HepG2 (cell line): ENCODE results near the gene VPS18. TPM values are rescaled to one million over a fixed set of nuclear protein-coding genes. Genes with fewer than 3 reads are reported as not detected.

ENCODE experiments used
- AGO1 ChIP-seq: fragments of 200-400 bp; formaldehyde crosslinking; IDR thresholded peaks from 2 replicates; pipeline ENCODE4 v1.6.1; 2017; ENCODE audit warnings: mild to moderate bottlenecking, low read depth, low read length, moderate library complexity; ENCODE audit not compliant: poor library complexity, severe bottlenecking
- ATM ChIP-seq: fragments of 450-650 bp; IDR thresholded peaks from 2 replicates; pipeline ENCODE4 v1.7.1; 2017; ENCODE audit warnings: mild to moderate bottlenecking, borderline replicate concordance
- GATA4 ChIP-seq: sonication (generic); IDR thresholded peaks from 2 replicates; pipeline ENCODE4 v1.6.1; 2016; ENCODE audit warnings: antibody characterized with exemption, low read depth, borderline replicate concordance
- GTF2F1 ChIP-seq: fragments of 150-350 bp; IDR thresholded peaks from 2 replicates; pipeline ENCODE4 v1.6.1; 2014; ENCODE audit warnings: low read length
- HDAC2 ChIP-seq: sonication (generic); formaldehyde crosslinking; IDR thresholded peaks from 2 replicates; pipeline ENCODE4 v1.4.0; 2020; ENCODE audit warnings: missing genetic modification reagents
- HMG20B ChIP-seq: conservative IDR thresholded peaks from 2 replicates; pipeline ENCODE4 v1.6.1; 2016; ENCODE audit warnings: missing genetic modification reagents, missing compliant biosample characterization
- HOXA5 ChIP-seq: sonication (generic); formaldehyde crosslinking; IDR thresholded peaks from 2 replicates; pipeline ENCODE4 v1.4.0; 2020; ENCODE audit warnings: missing genetic modification reagents
- JUN ChIP-seq: sonication (generic); formaldehyde crosslinking; IDR thresholded peaks from 2 replicates; pipeline ENCODE4 v1.4.0; 2020; ENCODE audit warnings: mild to moderate bottlenecking, missing genetic modification reagents
- KAT2B ChIP-seq: fragments of 150-350 bp; IDR thresholded peaks from 2 replicates; pipeline ENCODE4 v1.6.1; 2014; ENCODE audit warnings: low read depth, low read length, borderline replicate concordance
- KLF13 ChIP-seq: sonication (generic); formaldehyde crosslinking; IDR thresholded peaks from 2 replicates; pipeline ENCODE4 v1.4.0; 2020; ENCODE audit warnings: mild to moderate bottlenecking, missing genetic modification reagents
- KLF9 ChIP-seq: IDR thresholded peaks from 2 replicates; pipeline ENCODE4 v1.6.1; 2016; ENCODE audit warnings: low read depth
- MED13 ChIP-seq: sonication (generic); formaldehyde crosslinking; IDR thresholded peaks from 2 replicates; pipeline ENCODE4 v1.5.0; 2020; ENCODE audit warnings: missing genetic modification reagents
- MEIS2 ChIP-seq: sonication (generic); formaldehyde crosslinking; IDR thresholded peaks from 2 replicates; pipeline ENCODE4 v1.9.0; 2021; ENCODE audit warnings: mild to moderate bottlenecking, missing genetic modification reagents
- MTA1 ChIP-seq: sonication (generic); formaldehyde crosslinking; IDR thresholded peaks from 2 replicates; pipeline ENCODE4 v1.4.0; 2020; ENCODE audit warnings: missing genetic modification reagents, mild to moderate bottlenecking, borderline replicate concordance
- MTF2 ChIP-seq: sonication (generic); formaldehyde crosslinking; IDR thresholded peaks from 2 replicates; pipeline ENCODE4 v1.5.0; 2020; ENCODE audit warnings: missing genetic modification reagents, borderline replicate concordance
- PHF8 ChIP-seq: sonication (generic); formaldehyde crosslinking; IDR thresholded peaks from 2 replicates; pipeline ENCODE4 v1.5.0; 2020; ENCODE audit warnings: missing genetic modification reagents
- SP140L ChIP-seq: sonication (generic); formaldehyde crosslinking; IDR thresholded peaks from 2 replicates; pipeline ENCODE4 v1.4.0; 2020; ENCODE audit warnings: missing genetic modification reagents, borderline replicate concordance
- SP2 ChIP-seq: sonication (generic); formaldehyde crosslinking; IDR thresholded peaks from 2 replicates; pipeline ENCODE4 v1.5.1; 2020; ENCODE audit warnings: mild to moderate bottlenecking, missing genetic modification reagents
- SUZ12 ChIP-seq: fragments of 150-350 bp; IDR thresholded peaks from 2 replicates; pipeline ENCODE4 v1.6.1; 2014; ENCODE audit warnings: low read depth, low read length
- TP53 ChIP-seq: sonication (generic); formaldehyde crosslinking; conservative IDR thresholded peaks from 2 replicates; pipeline ENCODE4 v1.4.0; 2020; ENCODE audit warnings: missing genetic modification reagents
- ZFP1 ChIP-seq: IDR thresholded peaks from 2 replicates; pipeline ENCODE4 v1.6.1; 2016
- ZNF281 ChIP-seq: sonication (generic); formaldehyde crosslinking; IDR thresholded peaks from 2 replicates; pipeline ENCODE4 v1.4.0; 2020; ENCODE audit warnings: missing genetic modification reagents, borderline replicate concordance
- ZNF672 ChIP-seq: sonication (generic); formaldehyde crosslinking; IDR thresholded peaks from 2 replicates; pipeline ENCODE4 v1.8.1; 2022; ENCODE audit warnings: missing genetic modification reagents
- ZNF7 ChIP-seq: IDR thresholded peaks from 2 replicates; pipeline ENCODE4 v1.6.1; 2016; ENCODE audit warnings: missing biosample characterization, missing genetic modification reagents
- ZNF703 ChIP-seq: sonication (generic); formaldehyde crosslinking; IDR thresholded peaks from 2 replicates; pipeline ENCODE4 v1.5.1; 2020; ENCODE audit warnings: missing genetic modification reagents, mild to moderate bottlenecking, moderate library complexity, borderline replicate concordance
- ZNF724P ChIP-seq: sonication (generic); formaldehyde crosslinking; IDR thresholded peaks from 2 replicates; pipeline ENCODE4 v1.8.0; 2022; ENCODE audit warnings: missing genetic modification reagents, borderline replicate concordance
- ZNF780A ChIP-seq: sonication (generic); formaldehyde crosslinking; IDR thresholded peaks from 2 replicates; pipeline ENCODE4 v1.8.0; 2022; ENCODE audit warnings: mild to moderate bottlenecking, missing genetic modification reagents, moderate library complexity
- ZNF816 ChIP-seq: sonication (generic); formaldehyde crosslinking; IDR thresholded peaks from 2 replicates; pipeline ENCODE4 v1.8.0; 2022; ENCODE audit warnings: missing genetic modification reagents, mild to moderate bottlenecking, borderline replicate concordance
- polyA plus RNA-seq, 8 experiments: library from polyadenylated mRNA; depleted of rRNA in 3 of 8; stranded (reverse) in 7 of 8; unstranded in 1 of 8; fragments of >200 nt; fragmentation: Illumina TruSeq in 4 of 8; extraction: Trizol in 4 of 8; gene quantifications; 2 replicates each; pipeline versions ENCODE4 v1.2.1 to v1.2.3, GENCODE V29; 2011 to 2016; ENCODE audit warnings: low read depth in 4 of 8, missing spikeins in 1 of 8, mixed read lengths in 1 of 8; ENCODE audit not compliant: insufficient read depth in 1 of 8
- total RNA-seq, 5 experiments: library from RNA; depleted of rRNA; stranded (reverse); fragments of >200 nt; fragmentation: Illumina TruSeq; extraction: Trizol; gene quantifications; 2 replicates each; pipeline ENCODE4 v1.2.3, GENCODE V29; 2016; ENCODE audit warnings: low read depth in 1 of 5
- TF ChIP-seq, protein P1 (sequence below): IDR thresholded peaks from 2 replicates; pipeline ENCODE4 v1.6.1; 2012; ENCODE audit warnings: low read depth, low read length, improper control_type of control experiment

VPS18 gene
- total and polyA plus RNA-seq, 2 of the 13 experiments (the other 11 are each of a cell fraction or from before 2014, with no cell fraction given), result 5.8 to 17.0 TPM

- TF ChIP-seq PHF8 (CRISPR knock-in tag) (peak; percentile 41), SP2 (CRISPR knock-in tag) (0 out of 2 replicates have a peak, but pooled peaks have one; percentile 60), ZNF703 (CRISPR knock-in tag) (no peak), ATM (no peak), MTF2 (0 out of 2 replicates have a peak, but pooled peaks have one; percentile 23), ZNF780A (CRISPR knock-in tag) (no peak), ZNF672 (no peak), HOXA5 (CRISPR knock-in tag) (no peak), HDAC2 (CRISPR knock-in tag) (no peak; the same call in 1 of the 2 replicates), MEIS2 (CRISPR knock-in tag) (0 out of 2 replicates have a peak, but pooled peaks have one; percentile 21), ZNF724P (CRISPR knock-in tag) (no peak), ZFP1 (no peak), SUZ12 (no peak), MED13 (CRISPR knock-in tag) (no peak), KLF9 (CRISPR knock-in tag) (0 out of 2 replicates have a peak, but pooled peaks have one; percentile 36), TP53 (CRISPR knock-in tag) (no peak), GATA4 (no peak), KLF13 (no peak), SP140L (CRISPR knock-in tag) (no peak), GTF2F1 (no peak), AGO1 (no peak), ZNF7 (CRISPR knock-in tag) (no peak), ZNF816 (CRISPR knock-in tag) (no peak), HMG20B (no peak), MTA1 (CRISPR knock-in tag) (no peak), JUN (CRISPR knock-in tag) (no peak), KAT2B (no peak), ZNF281 (CRISPR knock-in tag) (peak; percentile 21; the same call in 1 of the 2 replicates)
- TF ChIP-seq, protein P1, sequence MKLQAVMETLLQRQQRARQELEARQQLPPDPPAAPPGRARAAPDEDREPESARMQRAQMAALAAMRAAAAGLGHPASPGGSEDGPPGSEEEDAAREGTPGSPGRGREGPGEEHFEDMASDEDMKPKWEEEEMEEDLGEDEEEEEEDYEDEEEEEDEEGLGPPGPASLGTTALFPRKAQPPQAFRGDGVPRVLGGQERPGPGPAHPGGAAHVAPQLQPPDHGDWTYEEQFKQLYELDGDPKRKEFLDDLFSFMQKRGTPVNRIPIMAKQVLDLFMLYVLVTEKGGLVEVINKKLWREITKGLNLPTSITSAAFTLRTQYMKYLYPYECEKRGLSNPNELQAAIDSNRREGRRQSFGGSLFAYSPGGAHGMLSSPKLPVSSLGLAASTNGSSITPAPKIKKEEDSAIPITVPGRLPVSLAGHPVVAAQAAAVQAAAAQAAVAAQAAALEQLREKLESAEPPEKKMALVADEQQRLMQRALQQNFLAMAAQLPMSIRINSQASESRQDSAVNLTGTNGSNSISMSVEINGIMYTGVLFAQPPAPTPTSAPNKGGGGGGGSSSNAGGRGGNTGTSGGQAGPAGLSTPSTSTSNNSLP, result no peak
Measured at GRCh38 chr15:40893733-40894680, at the start of gene VPS18 (continued).
